GM18907 (cell line): ENCODE data around the gene ZNF512.
A peak's percentile ranks its signal among the peaks of the same experiment; 100 is the strongest.
"Not testable (repeated sequence)": the region's sequence is repeated elsewhere in the genome, so short reads cannot be mapped to it uniquely, and the experiment has no call there.

ENCODE experiments used
- ATAC-seq: cut with Tn5 transposase; IDR thresholded peaks from one replicate; pipeline ENCODE4 v1.9.1; 2021; ENCODE audit warnings: mild to moderate bottlenecking, moderate library complexity; ENCODE audit not compliant: unreplicated experiment

ZNF512 gene

GRCh38 chr2:27582695-27583389 is at the start of gene ZNF512:
Gene ZNF512 (plus strand): TSS chr2:27583042. CDS start chr2:27583113, 71 bp downstream.
- peak; percentile 95 for ATAC-seq

DNA sequence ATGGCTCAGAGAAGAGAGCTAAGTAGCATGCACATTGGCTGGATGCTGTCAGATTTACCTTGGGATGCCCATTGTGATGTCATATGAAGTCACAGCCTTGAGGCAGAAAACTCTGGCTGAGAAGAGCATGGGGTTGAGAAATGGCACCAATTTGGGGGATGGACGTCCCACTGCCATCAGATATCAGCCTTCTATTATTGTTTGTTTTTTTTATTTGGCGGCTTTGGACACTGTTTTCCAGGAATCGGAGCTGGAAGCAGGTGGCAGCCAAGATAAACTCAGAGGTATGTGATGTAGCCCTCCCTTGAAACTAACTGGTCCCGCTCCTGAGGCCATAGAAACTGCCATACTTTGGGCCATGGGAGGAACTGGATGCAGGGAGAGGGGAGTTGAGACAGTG is 45.6 kb upstream of the ZNF512 start:
- ATAC-seq, result no peak

DNA sequence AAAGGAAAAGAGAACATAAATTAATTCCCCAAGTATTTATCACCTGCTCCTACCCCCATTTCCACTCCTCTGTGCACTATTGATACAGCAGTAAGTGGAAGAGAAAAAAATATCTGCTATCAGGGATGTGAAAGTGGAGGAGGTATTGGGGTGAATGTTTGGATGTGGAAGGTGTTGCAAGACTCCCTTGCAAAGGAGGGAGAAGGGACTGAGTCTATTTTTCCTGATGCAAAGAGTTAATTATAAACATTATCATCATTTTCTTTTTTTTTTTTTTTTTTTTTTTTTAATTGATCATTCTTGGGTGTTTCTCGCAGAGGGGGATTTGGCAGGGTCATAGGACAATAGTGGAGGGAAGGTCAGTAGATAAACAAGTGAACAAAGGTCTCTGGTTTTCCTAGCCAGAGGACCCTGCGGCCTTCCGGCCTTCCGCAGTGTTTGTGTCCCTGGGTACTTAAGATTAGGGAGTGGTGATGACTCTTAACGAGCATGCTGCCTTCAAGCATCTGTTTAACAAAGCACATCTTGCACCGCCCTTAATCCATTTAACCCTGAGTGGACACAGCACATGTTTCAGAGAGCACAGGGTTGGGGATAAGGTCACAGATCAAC is 43.9 kb upstream of the ZNF512 start:
- not testable (repeated sequence) for ATAC-seq

DNA sequence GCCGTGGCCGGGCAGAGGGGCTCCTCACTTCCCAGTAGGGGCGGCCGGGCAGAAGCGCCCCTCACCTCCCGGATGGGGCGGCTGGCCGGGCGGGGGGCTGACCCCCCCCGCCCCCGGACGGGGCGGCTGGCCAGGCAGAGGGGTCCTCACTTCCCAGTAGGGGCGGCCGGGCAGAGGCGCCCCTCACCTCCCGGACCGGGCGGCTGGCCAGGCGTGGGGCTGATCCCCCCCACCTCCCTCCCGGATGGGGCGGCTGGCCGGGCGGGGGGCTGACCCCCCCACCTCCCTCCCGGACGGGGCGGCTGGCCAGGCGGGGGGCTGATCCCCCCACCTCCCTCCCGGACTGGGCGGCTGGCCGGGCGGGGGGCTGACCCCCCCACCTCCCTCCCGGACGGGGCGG is 43.2 kb upstream of the ZNF512 start:
- ATAC-seq, result not testable (repeated sequence)

- ATAC-seq, result no peak
These were observed 38.6 kb upstream of the ZNF512 start for GRCh38 chr2:27544143-27544821.

DNA sequence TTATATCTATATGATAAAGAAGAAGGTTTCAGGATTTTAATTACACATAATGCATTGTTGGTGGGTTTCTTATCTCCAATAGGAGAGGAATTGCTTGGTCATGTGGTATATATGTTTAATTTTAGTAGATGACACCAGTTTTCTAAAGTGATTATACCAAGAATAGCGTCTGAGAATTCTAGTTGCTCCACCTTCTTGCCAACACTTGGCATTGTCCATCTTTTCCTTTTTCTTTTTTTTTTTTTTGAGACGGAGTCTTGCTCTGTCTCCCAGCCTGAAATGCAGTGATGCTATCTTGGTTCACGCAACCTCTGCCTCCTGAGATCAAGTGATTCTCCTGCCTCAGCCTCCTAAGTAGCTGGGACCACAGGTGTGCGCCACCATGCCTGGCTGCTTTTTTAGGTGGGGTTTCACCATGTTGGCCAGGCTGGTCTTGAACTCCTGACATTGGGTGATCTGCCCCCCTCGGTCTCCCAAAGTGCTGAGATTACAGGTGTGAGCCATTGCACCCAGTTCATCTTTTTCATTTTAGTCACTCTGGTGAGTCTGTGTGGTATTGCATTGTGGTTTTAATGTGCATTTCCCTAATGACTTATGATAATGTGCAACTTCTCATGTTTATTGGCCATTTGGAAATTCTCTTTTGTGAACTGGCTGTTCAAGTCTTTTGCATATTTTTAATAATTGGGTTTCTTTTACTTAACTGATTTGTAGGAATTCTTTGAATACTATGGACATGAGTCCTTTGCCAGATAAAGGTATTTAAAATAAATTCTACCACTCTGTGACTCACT is 37.3 kb upstream of the ZNF512 start:
- ATAC-seq, result no peak

DNA sequence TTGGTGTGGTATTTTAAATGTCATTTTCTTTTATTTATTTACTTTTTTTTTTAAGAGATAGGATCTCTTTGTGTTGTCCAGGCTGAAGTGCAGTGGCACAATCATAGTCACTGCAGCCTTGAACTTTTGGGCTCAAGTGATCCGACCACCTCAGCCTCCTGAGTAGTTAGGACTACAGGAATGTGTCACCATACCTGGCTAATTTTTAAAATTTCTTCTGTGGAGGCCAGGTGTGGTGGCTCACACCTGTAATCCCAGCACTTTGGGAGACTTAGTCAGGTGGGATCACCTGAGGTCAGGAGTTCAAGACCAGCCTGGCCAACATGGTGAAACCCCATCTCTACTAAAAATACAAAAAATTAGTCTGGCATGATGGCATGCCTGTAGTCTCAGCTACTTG is 33.5 kb upstream of the ZNF512 start:
- no peak for ATAC-seq

GRCh38 chr2:27551514-27551913 is 31.3 kb upstream of the ZNF512 start:
- no peak for ATAC-seq

DNA sequence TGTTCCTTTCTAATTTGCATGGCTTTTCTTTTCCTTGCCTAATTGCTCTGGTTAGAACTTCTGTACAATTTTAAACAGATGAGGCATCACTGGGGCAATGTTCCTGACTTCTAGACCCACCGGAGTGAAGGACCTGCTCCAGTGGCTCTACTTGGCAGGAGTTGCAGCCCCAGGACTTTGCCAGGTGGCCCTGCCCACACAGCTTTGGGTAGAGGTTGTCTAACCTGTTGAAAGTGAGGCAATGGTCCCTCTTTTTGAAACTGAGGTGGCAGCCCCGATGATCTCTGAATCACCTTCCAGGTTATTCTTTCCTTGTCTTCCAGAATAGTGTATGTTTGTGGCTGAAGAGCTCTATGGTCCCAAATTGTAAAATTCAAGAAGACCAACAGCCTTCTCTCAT is 29.9 kb upstream of the ZNF512 start:
- no peak for ATAC-seq

DNA sequence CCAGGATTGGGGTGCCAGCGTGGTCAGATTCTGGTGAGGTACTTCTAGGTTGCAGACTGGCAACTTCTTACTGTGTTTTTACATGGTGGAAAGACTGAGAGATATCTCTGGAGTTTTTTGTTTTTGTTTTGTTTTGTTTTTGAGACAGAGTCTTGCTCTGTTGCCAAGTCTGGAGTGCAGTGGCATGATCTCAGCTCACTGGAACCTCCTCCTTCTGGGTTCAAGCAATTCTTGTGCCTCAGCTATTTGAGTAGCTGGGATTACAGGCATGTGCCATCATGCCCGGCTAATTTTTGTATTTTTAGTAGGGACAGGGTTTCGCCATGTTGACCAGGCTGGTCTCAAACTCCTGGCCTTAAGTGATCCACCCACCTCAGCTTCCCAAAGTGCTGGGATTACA is 28.4 kb upstream of the ZNF512 start:
- not testable (repeated sequence) for ATAC-seq

- ATAC-seq, result no peak
These were observed 23.6 kb upstream of the ZNF512 start for GRCh38 chr2:27559228-27559627.

GRCh38 chr2:27561060-27561459 is 21.8 kb upstream of the ZNF512 start:
- no peak for ATAC-seq

DNA sequence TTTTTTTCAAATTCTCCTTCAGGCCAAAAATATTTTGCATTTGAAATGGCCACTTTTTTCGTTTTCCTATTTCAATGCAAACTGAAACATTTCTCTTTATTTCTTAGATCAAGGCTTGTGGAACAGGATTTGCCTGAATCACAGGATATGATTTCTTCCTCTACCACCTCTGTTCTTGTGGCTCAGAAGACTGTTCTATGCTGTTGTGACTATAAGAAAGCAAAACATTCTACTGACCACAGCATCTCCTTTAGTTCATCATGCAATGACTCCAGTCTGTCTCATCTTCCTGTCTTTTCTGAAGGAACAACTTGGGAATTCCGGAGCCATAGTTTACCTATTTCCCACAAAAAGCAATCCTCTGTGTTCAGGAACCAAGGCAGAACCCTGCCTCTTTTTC is 16.2 kb upstream of the ZNF512 start:
- ATAC-seq, result no peak

DNA sequence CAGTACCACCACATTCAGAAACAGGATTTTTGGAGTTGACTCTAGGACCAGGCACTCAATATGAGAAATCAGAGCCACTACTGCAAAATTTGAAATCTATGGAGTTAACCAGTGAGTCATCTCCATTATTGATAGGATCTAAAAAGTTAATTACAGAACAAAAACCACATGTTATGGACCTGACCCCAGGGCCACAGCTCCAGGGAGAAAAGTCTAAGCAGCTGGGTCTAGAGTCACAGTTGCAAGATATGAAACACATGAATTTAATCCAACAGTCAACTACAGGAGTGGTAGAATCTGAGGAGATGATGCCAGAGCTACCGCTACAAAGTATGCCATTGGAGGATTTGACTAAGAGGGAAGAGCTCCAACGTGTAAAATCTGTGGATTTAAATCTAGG is 13.4 kb upstream of the ZNF512 start:
- no peak for ATAC-seq

DNA sequence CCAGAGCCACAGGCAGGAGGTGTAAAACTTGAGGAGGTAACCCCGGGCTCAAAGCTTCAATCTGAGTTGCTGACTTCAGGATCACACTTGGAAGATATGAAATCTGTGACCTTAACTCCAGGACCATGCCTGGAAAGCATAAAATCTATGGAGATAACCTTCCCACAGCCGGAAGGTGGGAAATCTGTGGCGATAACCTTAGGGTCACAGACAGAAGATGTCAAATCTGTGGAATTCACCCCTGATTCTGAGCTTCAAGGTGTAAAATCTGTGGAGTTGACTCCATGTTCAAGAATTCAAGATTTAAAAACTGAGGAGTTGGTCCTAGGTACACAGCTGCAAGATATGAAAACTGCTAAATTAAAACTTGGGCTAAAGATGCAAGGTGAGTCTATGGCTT is 11.6 kb upstream of the ZNF512 start:
- ATAC-seq, result no peak

DNA sequence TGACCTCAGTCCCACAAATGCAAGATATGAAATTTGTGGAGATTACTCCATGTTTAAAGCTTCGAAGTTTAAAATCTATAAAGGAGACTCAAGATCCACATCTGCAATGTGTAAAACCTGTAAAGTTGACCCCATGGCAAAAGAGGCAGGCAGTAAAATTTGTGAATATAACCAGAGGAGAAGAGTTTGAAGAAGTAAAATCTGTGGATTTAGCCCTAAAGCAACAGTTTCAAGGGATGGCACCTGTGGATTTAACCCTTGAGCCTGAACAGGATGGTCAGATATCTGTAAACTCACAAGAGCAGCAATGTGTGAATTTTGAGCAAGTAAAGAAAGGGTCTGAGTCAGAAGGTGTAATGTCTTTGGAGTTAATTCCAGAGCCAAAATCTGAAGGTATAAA is 11.2 kb upstream of the ZNF512 start:
- no peak for ATAC-seq

DNA sequence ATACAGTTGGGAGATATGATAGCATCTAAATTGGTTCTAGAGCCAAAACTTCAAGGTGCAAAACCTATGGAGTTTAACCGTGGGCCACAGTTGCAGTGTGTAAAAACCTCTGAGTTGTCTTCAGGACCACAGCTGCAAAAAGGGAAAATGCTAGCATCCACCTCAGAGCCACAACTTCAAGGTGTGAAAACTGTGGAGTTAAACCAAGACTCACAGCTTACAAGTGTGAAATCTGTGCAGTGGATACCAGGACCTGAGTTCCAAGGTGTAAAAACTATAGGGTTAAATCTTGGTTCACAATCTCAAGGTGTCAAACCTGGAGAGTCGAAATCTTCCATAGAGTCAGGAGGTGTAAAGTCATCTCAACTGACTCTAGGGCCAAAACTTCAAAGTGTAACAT is 10.4 kb upstream of the ZNF512 start:
- ATAC-seq, result no peak

- no peak for ATAC-seq
These were observed 9.8 kb upstream of the ZNF512 start for GRCh38 chr2:27572998-27573429.

DNA sequence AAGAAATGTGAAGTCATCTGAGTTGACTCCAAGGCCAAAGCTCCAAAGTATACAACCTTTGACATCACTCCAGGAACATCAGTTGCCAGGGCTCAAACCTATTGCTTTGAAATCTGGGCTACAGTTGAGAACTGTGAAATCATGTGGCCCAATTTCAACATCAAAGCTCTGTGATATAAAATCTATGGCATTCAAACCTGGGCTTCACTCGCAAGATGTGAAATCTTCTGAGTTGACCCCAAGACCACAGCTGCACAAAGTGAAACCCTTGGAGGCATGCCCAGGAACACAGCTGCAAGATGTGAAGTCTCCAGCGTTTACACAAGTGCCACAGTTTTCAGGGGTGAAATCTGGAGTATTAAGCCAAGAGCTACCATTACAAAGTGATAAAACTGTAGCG is 9.4 kb upstream of the ZNF512 start:
- no peak for ATAC-seq

- ATAC-seq, result no peak
These were observed 1.3 kb upstream of the ZNF512 start for GRCh38 chr2:27581417-27582128.
